T47D (cell line): Measurements from ENCODE around the gene SEMA5A.

Source experiments
- DNase-seq, 2 experiments: peaks; one replicate each; pipeline versions ENCODE4 v3.0.0 to v3.0.0-alpha.2; 2011 to 2012; ENCODE audit warnings: low read depth in 1 of 2, low spot score in 1 of 2
- JUND ChIP-seq: IDR thresholded peaks from 2 replicates; pipeline ENCODE4 v1.6.1; 2012; ENCODE audit warnings: low read depth
- in situ Hi-C: cut with HindIII; loops from 2 replicates; pipeline ENCODE4 v1.10.0; 2016; ENCODE audit warnings: low sequenced_read_pairs, low pct_unique_long_range_greater_than_20kb

SEMA5A gene, protein sequence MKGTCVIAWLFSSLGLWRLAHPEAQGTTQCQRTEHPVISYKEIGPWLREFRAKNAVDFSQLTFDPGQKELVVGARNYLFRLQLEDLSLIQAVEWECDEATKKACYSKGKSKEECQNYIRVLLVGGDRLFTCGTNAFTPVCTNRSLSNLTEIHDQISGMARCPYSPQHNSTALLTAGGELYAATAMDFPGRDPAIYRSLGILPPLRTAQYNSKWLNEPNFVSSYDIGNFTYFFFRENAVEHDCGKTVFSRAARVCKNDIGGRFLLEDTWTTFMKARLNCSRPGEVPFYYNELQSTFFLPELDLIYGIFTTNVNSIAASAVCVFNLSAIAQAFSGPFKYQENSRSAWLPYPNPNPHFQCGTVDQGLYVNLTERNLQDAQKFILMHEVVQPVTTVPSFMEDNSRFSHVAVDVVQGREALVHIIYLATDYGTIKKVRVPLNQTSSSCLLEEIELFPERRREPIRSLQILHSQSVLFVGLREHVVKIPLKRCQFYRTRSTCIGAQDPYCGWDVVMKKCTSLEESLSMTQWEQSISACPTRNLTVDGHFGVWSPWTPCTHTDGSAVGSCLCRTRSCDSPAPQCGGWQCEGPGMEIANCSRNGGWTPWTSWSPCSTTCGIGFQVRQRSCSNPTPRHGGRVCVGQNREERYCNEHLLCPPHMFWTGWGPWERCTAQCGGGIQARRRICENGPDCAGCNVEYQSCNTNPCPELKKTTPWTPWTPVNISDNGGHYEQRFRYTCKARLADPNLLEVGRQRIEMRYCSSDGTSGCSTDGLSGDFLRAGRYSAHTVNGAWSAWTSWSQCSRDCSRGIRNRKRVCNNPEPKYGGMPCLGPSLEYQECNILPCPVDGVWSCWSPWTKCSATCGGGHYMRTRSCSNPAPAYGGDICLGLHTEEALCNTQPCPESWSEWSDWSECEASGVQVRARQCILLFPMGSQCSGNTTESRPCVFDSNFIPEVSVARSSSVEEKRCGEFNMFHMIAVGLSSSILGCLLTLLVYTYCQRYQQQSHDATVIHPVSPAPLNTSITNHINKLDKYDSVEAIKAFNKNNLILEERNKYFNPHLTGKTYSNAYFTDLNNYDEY

GRCh38 chr5:9545992-9546851 is at the start of gene SEMA5A:
TSS of gene SEMA5A (minus strand) at chr5:9546075. CDS start at chr5:9379946, 166,129 bp downstream.
- in situ Hi-C loops: no loop called here
- TF ChIP-seq JUND: no peak
- no peak for DNase-seq

- TF ChIP-seq JUND: no peak
- in situ Hi-C loops: no loop called here
- no peak for DNase-seq
These were observed 49.0 kb upstream of the SEMA5A start for GRCh38 chr5:9594913-9595312.

- in situ Hi-C loops: no loop called here
- TF ChIP-seq JUND: no peak
- no peak for DNase-seq
These were observed 43.4 kb upstream of the SEMA5A start for GRCh38 chr5:9589049-9589835.

DNA sequence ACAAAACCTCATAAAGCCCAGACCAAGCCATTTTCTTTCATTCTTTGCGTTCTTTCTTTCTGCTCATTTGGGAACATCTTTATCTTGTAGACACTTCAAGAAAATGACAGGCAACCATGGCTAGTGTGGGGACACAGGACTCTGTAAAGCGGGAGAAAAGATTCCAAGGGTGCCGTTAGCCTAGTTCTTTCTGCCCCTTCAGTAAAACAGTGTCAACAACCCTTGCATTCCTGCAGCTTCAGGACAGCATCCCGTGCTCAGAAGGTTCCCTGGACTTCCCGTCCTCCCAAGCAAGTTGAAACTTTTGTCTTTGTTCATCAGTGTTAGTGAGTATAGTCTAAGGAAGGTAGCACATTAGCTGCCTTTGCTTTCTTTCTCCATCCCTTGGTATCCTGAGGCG is 42.4 kb upstream of the SEMA5A start:
- in situ Hi-C loops: no loop called here
- no peak for TF ChIP-seq JUND
- no peak for DNase-seq

GRCh38 chr5:9587135-9587534 is 41.3 kb upstream of the SEMA5A start:
- DNase-seq: peak in 1 of 2 experiments; percentile 5
- in situ Hi-C loops: no loop called here
- no peak for TF ChIP-seq JUND

GRCh38 chr5:9582406-9582805 is 36.5 kb upstream of the SEMA5A start:
- DNase-seq: no peak
- in situ Hi-C loops: no loop called here
- no peak for TF ChIP-seq JUND

GRCh38 chr5:9573796-9574195 is 27.9 kb upstream of the SEMA5A start:
- DNase-seq: no peak
- in situ Hi-C loops: no loop called here
- no peak for TF ChIP-seq JUND

DNA sequence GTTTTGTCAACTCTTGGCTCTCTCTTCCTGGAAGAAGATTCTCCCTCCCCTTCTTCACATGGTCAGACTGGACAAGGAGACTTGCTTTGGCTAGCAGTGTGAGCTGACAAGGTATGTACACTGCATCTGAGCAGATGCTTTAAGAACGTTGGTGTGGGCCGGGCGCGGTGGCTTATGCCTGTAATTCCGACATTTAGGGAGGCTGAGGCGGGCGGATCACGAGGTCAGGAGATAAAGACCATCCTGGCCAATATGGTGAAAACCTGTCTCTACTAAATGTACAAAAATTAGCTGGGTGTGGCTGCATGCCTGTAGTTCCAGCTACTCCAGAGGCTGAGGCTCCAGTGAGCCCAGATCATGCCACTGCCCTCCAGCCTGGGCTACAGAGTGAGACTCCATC is 26.4 kb upstream of the SEMA5A start:
- in situ Hi-C loops: no loop called here
- no peak for TF ChIP-seq JUND
- no peak for DNase-seq

DNA sequence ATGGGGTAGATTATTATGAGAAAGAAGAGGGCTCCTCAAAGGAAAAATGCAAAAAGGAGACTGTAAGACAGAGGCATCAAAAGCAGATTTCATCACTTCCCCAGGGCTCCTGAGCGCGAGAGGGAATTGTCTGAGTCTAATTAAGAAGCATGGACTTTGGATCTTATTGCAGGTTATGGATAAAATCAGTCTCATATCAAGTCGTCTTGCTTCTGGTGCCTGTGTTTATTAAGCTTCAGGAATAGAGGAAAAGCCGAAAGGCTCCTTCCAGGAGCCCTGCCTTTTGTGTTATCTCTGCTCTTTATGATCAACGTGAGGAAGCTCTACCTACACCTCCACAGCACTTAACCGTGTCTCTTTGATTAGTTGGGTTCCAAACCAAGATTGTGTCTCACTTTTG is 25.0 kb upstream of the SEMA5A start:
- no peak for DNase-seq
- in situ Hi-C loops: no loop called here
- no peak for TF ChIP-seq JUND

GRCh38 chr5:9567039-9567438 is 21.2 kb upstream of the SEMA5A start:
- in situ Hi-C loops: no loop called here
- TF ChIP-seq JUND: no peak
- DNase-seq: no peak

DNA sequence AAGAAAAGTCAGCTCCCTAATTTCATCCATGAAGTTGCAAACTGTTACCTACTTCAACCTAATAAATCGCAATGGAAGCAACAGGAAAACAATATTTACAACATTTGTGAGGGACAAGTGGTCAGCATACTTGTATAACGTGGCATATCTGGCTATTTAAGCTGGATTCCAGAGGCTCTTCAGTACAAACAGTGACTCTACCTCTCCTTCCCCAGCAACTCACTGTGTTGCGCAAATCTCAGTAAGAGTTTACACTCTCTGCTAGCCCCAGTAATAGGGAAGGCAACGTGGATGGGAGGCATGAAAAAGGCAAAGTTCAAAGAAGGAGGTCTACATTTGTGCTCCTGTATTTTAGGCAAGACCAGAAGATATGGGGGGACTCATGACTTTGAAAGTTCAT is 18.9 kb upstream of the SEMA5A start:
- DNase-seq: no peak
- TF ChIP-seq JUND: no peak
- in situ Hi-C loops: no loop called here
